ENCODE results near the gene CITED4.

CITED4 gene

GRCh38 chr1:40829631-40830245 lies 32.4 kb downstream of the CITED4 start:
- H3K9ac ChIP-seq (ENCODE audit: low read length), result no peak overlapping the region
- no peaks in the 10 kb centered on the region for H3K4me1 ChIP-seq (ENCODE audit: control insufficient read depth, insufficient read depth, low read length)
- H3K9me3 ChIP-seq (ENCODE audit: control insufficient read depth, low read length), result no peaks in the 10 kb centered on the region
- DNase-seq (ENCODE audit: low read depth), result no peak
- peaks cover 38% of the 10 kb centered on the region for H3K27me3 ChIP-seq (replicated peaks; ENCODE audit: control insufficient read depth, insufficient read depth, low read length)
- no peak overlapping the region for H3K4me3 ChIP-seq (ENCODE audit: low read length)
- H3K36me3 ChIP-seq (ENCODE audit: control insufficient read depth, insufficient read depth, low read length, severe bottlenecking), result no peaks in the 10 kb centered on the region

DNA sequence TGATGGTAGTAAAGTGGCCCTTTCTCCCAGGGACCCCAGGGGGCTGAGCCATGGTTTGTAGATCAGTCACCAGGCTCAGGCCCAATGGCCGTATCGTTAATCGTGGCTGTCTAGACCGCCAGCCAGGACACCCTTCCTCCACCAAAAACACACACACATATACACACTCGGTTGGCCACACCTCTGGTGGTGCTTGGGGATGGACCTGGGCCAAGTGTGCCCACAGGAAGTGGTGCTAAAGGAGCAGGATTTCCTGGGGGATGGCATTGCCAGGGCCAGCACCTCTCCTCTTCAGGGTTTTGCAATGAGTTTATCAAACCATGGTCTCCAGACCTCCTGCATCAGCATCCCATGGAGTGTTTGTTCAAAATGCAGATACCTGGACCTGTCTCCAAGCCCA lies 36.2 kb downstream of the CITED4 start:
- H3K36me3 ChIP-seq (ENCODE audit: control insufficient read depth, insufficient read depth, low read length, severe bottlenecking), result no peaks in the 10 kb centered on the region
- H3K4me3 ChIP-seq (ENCODE audit: low read length), result no peak overlapping the region
- DNase-seq (ENCODE audit: low read depth), result no peak
- no peaks in the 10 kb centered on the region for H3K9me3 ChIP-seq (ENCODE audit: control insufficient read depth, low read length)
- no peak overlapping the region for H3K9ac ChIP-seq (ENCODE audit: low read length)
- no peaks in the 10 kb centered on the region for H3K4me1 ChIP-seq (ENCODE audit: control insufficient read depth, insufficient read depth, low read length)
- H3K27me3 ChIP-seq (replicated peaks; ENCODE audit: control insufficient read depth, insufficient read depth, low read length), result peaks cover 44% of the 10 kb centered on the region

GRCh38 chr1:40825435-40825788 lies 36.8 kb downstream of the CITED4 start:
- Histone ChIP-seq H3K4me3 (ENCODE audit: low read length) (no peak overlapping the region), H3K27me3 (replicated peaks; ENCODE audit: control insufficient read depth, insufficient read depth, low read length) (peaks cover 44% of the 10 kb centered on the region), H3K36me3 (ENCODE audit: control insufficient read depth, insufficient read depth, low read length, severe bottlenecking) (no peaks in the 10 kb centered on the region), H3K9me3 (ENCODE audit: control insufficient read depth, low read length) (no peaks in the 10 kb centered on the region), H3K4me1 (ENCODE audit: control insufficient read depth, insufficient read depth, low read length) (no peaks in the 10 kb centered on the region), H3K9ac (ENCODE audit: low read length) (no peak overlapping the region)
- DNase-seq (ENCODE audit: low read depth), result no peak

DNA sequence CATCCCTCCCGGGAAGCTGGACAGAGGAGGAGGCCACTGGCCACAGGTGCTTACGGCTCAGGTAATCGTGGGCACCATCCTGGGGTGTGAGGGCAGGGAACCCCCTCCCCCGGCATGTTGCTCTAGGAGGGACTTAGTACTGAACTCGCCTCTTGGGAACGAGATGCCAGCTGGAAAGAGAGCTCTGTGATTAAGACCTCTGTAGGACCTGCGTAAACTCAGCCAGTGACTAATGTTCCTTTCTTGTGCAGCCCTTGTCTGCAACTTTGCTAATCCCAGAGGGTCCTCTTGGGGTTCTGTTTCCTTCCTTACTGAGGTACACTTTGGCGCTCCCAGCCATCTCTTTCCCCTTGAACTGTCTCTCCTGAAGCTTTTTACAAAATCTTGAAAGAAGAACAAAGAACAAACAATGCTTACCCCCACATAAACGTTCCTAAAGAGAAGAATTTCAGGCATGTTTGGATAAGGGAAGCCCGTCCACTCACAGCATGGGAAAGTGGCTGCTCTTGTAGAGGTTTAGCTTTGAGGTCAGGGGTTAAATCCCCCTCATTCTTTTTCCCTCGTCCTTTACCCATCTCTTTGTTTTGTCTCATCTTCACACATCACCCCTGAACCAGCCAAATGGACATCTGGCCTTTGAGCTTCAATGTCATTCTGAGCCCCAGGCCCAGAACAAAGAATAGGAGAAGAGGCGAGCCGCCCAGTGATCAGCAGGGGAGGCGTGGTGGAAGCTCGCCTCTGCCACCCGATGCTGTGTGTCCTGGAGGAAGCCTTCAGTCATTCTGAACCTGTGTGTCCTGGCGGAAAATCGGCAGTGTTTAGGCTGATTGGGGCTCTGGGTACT lies 37.4 kb downstream of the CITED4 start:
- no peak overlapping the region for H3K4me3 ChIP-seq (ENCODE audit: low read length)
- H3K36me3 ChIP-seq (ENCODE audit: control insufficient read depth, insufficient read depth, low read length, severe bottlenecking), result no peaks in the 10 kb centered on the region
- H3K4me1 ChIP-seq (ENCODE audit: control insufficient read depth, insufficient read depth, low read length), result no peaks in the 10 kb centered on the region
- no peaks in the 10 kb centered on the region for H3K9me3 ChIP-seq (ENCODE audit: control insufficient read depth, low read length)
- peaks cover 45% of the 10 kb centered on the region for H3K27me3 ChIP-seq (replicated peaks; ENCODE audit: control insufficient read depth, insufficient read depth, low read length)
- H3K9ac ChIP-seq (ENCODE audit: low read length), result no peak overlapping the region
- DNase-seq (ENCODE audit: low read depth), result peak; percentile 65

DNA sequence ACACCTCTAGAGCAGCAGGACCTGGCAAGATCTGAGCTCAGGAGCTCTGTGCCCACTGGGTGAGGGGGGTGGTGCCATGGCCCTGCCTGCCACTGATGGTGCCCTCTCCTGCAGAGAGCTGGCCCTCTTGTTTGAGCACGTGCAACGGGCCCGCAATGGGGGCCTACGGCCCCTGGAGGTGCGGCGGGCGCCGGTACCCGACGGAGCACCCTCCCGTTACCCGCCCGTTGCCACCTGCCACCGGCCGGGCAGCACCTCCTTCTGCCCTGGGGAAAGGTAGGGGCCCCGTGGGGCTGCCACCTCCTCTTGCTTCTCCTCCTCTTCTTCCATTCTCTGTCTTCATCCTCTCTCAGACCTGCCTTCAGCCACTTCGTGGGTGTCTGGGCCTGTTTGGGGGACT lies 38.2 kb downstream of the CITED4 start:
- no peak overlapping the region for H3K4me3 ChIP-seq (ENCODE audit: low read length)
- no peaks in the 10 kb centered on the region for H3K36me3 ChIP-seq (ENCODE audit: control insufficient read depth, insufficient read depth, low read length, severe bottlenecking)
- no peak overlapping the region for H3K9ac ChIP-seq (ENCODE audit: low read length)
- H3K9me3 ChIP-seq (ENCODE audit: control insufficient read depth, low read length), result no peaks in the 10 kb centered on the region
- H3K4me1 ChIP-seq (ENCODE audit: control insufficient read depth, insufficient read depth, low read length), result no peaks in the 10 kb centered on the region
- H3K27me3 ChIP-seq (replicated peaks; ENCODE audit: control insufficient read depth, insufficient read depth, low read length), result peaks cover 47% of the 10 kb centered on the region
- DNase-seq (ENCODE audit: low read depth), result no peak

- Histone ChIP-seq H3K36me3 (ENCODE audit: control insufficient read depth, insufficient read depth, low read length, severe bottlenecking) (no peaks in the 10 kb centered on the region), H3K4me1 (ENCODE audit: control insufficient read depth, insufficient read depth, low read length) (no peaks in the 10 kb centered on the region), H3K9me3 (ENCODE audit: control insufficient read depth, low read length) (no peaks in the 10 kb centered on the region), H3K9ac (ENCODE audit: low read length) (no peak overlapping the region), H3K27me3 (replicated peaks; ENCODE audit: control insufficient read depth, insufficient read depth, low read length) (peaks cover 40% of the 10 kb centered on the region), H3K4me3 (ENCODE audit: low read length) (no peak overlapping the region)
- no peak for DNase-seq (ENCODE audit: low read depth)
Measured at GRCh38 chr1:40823345-40823744, 38.8 kb downstream of the CITED4 start.

GRCh38 chr1:40822890-40823289 lies 39.3 kb downstream of the CITED4 start:
- H3K4me1 ChIP-seq (ENCODE audit: control insufficient read depth, insufficient read depth, low read length), result no peaks in the 10 kb centered on the region
- no peaks in the 10 kb centered on the region for H3K36me3 ChIP-seq (ENCODE audit: control insufficient read depth, insufficient read depth, low read length, severe bottlenecking)
- H3K9me3 ChIP-seq (ENCODE audit: control insufficient read depth, low read length), result no peaks in the 10 kb centered on the region
- DNase-seq (ENCODE audit: low read depth), result no peak
- H3K9ac ChIP-seq (ENCODE audit: low read length), result no peak overlapping the region
- no peak overlapping the region for H3K4me3 ChIP-seq (ENCODE audit: low read length)
- peaks cover 37% of the 10 kb centered on the region for H3K27me3 ChIP-seq (replicated peaks; ENCODE audit: control insufficient read depth, insufficient read depth, low read length)

DNA sequence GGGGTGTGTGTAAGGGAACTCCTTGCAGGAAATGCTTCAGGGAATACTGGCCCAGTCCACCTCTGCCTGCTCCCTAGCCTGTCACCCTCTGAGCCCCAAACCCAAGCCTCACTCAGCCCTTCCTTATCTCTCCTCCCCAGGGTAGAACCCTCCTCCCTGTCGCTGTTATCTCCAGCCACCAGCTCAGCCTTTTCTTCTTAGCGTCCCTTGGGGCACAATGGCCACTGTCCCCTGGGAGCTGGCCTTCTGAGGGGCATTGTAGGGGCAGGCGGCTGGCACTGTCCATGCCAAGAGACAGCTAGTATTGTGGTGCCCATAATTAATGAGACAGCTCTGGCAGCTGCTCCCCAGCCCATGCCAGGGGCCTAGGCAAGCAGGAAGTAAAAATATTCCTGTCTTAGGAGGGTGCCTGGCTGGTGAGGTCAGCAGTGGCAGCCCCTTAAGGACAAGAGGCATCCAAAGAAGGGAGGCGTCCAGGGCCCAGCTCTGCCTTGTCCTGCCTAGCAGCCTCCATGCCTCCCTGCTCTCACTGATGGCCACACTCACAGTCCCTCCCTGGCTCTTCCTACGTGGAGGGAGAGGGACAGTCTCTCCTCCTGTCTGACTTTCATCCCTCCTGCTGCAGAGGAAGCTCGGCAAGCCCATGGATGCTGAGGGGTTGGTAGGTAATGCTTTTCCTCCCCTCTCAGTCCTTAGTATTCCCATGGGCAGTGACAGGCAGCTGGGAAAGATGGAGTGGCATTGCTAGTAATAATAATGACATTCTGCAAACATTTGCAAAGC lies 41.1 kb downstream of the CITED4 start:
- DNase-seq (ENCODE audit: low read depth), result no peak
- H3K4me3 ChIP-seq (ENCODE audit: low read length), result no peak overlapping the region
- no peaks in the 10 kb centered on the region for H3K9me3 ChIP-seq (ENCODE audit: control insufficient read depth, low read length)
- H3K4me1 ChIP-seq (ENCODE audit: control insufficient read depth, insufficient read depth, low read length), result no peaks in the 10 kb centered on the region
- H3K9ac ChIP-seq (ENCODE audit: low read length), result no peak overlapping the region
- no peaks in the 10 kb centered on the region for H3K36me3 ChIP-seq (ENCODE audit: control insufficient read depth, insufficient read depth, low read length, severe bottlenecking)
- peaks cover 30% of the 10 kb centered on the region for H3K27me3 ChIP-seq (replicated peaks; ENCODE audit: control insufficient read depth, insufficient read depth, low read length)

GRCh38 chr1:40820251-40820797 lies 41.8 kb downstream of the CITED4 start:
- peaks cover 35% of the 10 kb centered on the region for H3K27me3 ChIP-seq (replicated peaks; ENCODE audit: control insufficient read depth, insufficient read depth, low read length)
- no peaks in the 10 kb centered on the region for H3K9me3 ChIP-seq (ENCODE audit: control insufficient read depth, low read length)
- H3K9ac ChIP-seq (ENCODE audit: low read length), result no peak overlapping the region
- no peaks in the 10 kb centered on the region for H3K36me3 ChIP-seq (ENCODE audit: control insufficient read depth, insufficient read depth, low read length, severe bottlenecking)
- DNase-seq (ENCODE audit: low read depth), result peak; percentile 19
- no peak overlapping the region for H3K4me3 ChIP-seq (ENCODE audit: low read length)
- no peaks in the 10 kb centered on the region for H3K4me1 ChIP-seq (ENCODE audit: control insufficient read depth, insufficient read depth, low read length)

DNA sequence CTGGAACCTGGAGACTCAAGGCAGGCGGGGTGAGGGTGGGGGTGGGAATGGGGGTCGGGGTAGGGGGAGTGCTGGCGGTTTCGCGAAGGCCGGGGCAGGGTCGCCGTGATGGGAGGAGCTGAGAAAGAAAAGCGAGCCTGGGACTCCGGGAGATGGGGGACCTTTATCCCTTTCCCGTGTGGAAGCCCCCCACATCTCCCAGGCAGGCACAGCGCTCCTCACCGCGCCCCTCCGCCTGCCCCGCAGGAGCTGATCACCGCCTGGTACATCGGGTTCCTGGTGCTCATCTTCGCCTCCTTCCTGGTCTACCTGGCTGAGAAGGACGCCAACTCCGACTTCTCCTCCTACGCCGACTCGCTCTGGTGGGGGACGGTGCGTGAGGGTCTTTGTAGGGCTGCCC lies 43.1 kb downstream of the CITED4 start:
- no peaks in the 10 kb centered on the region for H3K9me3 ChIP-seq (ENCODE audit: control insufficient read depth, low read length)
- no peak overlapping the region for H3K9ac ChIP-seq (ENCODE audit: low read length)
- H3K36me3 ChIP-seq (ENCODE audit: control insufficient read depth, insufficient read depth, low read length, severe bottlenecking), result no peaks in the 10 kb centered on the region
- H3K4me3 ChIP-seq (ENCODE audit: low read length), result no peak overlapping the region
- H3K4me1 ChIP-seq (ENCODE audit: control insufficient read depth, insufficient read depth, low read length), result no peaks in the 10 kb centered on the region
- DNase-seq (ENCODE audit: low read depth), result no peak
- H3K27me3 ChIP-seq (replicated peaks; ENCODE audit: control insufficient read depth, insufficient read depth, low read length), result peaks cover 35% of the 10 kb centered on the region

Data from adipocyte (in vitro differentiated cells).